ENCODE data around the gene ZCCHC17. TPM values are rescaled to one million over a fixed set of nuclear protein-coding genes. Genes with fewer than 3 reads are reported as not detected.

ZCCHC17 gene
- total RNA-seq, 1 experiment from 2014 or later = 48.8 TPM

- no peak overlapping the region for H3K27ac ChIP-seq (ENCODE audit: low read depth, low read length, poor library complexity, severe bottlenecking)
- TF ChIP-seq EZH2 (IDR thresholded peaks at IDR 0.05; ENCODE audit: borderline replicate concordance, low read depth, low read length, poor library complexity, severe bottlenecking) (no peak), CTCF (conservative IDR thresholded peaks at IDR 0.05; ENCODE audit: low read depth, low read length) (no peak)
- no peak for DNase-seq (ENCODE audit: low spot score)
- H3K4me1 ChIP-seq (ENCODE audit: insufficient read depth, low read length, poor library complexity, severe bottlenecking) = no peaks in the 10 kb centered on the region
- intact Hi-C loops (cut with micrococcal nuclease; ENCODE audit: unreplicated experiment) = no loop called here
- ChIA-PET CTCF (no interaction called here), POLR2A (ENCODE audit: low non-redundant PET) (no interaction called here)
- no peaks in the 10 kb centered on the region for H3K36me3 ChIP-seq (ENCODE audit: insufficient read depth, low read length, poor library complexity, severe bottlenecking)
- H3K4me3 ChIP-seq (ENCODE audit: low read depth, low read length, poor library complexity, severe bottlenecking) = no peak overlapping the region
- BruUV-seq (replicated peaks) = no TSS peak
- H3K27me3 ChIP-seq (replicated peaks; ENCODE audit: insufficient read depth, low read depth, low read length, poor library complexity) = peaks cover 19% of the 10 kb centered on the region
- no peaks in the 10 kb centered on the region for H3K9me3 ChIP-seq (ENCODE audit: low read depth, low read length, poor library complexity, severe bottlenecking)
Measured at GRCh38 chr1:31407029-31407626, 110.3 kb downstream of the ZCCHC17 start.

GRCh38 chr1:31408788-31409318 lies 112.0 kb downstream of the ZCCHC17 start:
- peaks cover 3% of the 10 kb centered on the region for H3K4me1 ChIP-seq (ENCODE audit: insufficient read depth, low read length, poor library complexity, severe bottlenecking)
- intact Hi-C loops (cut with micrococcal nuclease; ENCODE audit: unreplicated experiment) = no loop called here
- BruUV-seq (replicated peaks) = no TSS peak

GRCh38 chr1:31409946-31410858 lies 113.4 kb downstream of the ZCCHC17 start:
- no peak overlapping the region for H3K27ac ChIP-seq (ENCODE audit: low read depth, low read length, poor library complexity, severe bottlenecking)
- POLR2A ChIA-PET (ENCODE audit: low non-redundant PET) = no interaction called here

More at GRCh38 chr1:31408788-31409318, 112.0 kb downstream of the ZCCHC17 start:
- POLR2A ChIA-PET (ENCODE audit: low non-redundant PET) = interaction anchor here (0.6 kb wide), 1 partner anchor 14 kb away, joined by 3 read pairs; no protein-coding TSS in a partner anchor
- H3K9me3 ChIP-seq (ENCODE audit: low read depth, low read length, poor library complexity, severe bottlenecking) = no peaks in the 10 kb centered on the region
- H3K36me3 ChIP-seq (ENCODE audit: insufficient read depth, low read length, poor library complexity, severe bottlenecking) = no peaks in the 10 kb centered on the region
- no peak for DNase-seq (ENCODE audit: low spot score)
- no peak overlapping the region for H3K27ac ChIP-seq (ENCODE audit: low read depth, low read length, poor library complexity, severe bottlenecking)
- TF ChIP-seq EZH2 (IDR thresholded peaks at IDR 0.05; ENCODE audit: borderline replicate concordance, low read depth, low read length, poor library complexity, severe bottlenecking) (no peak), CTCF (conservative IDR thresholded peaks at IDR 0.05; ENCODE audit: low read depth, low read length) (no peak)
- peaks cover 35% of the 10 kb centered on the region for H3K27me3 ChIP-seq (replicated peaks; ENCODE audit: insufficient read depth, low read depth, low read length, poor library complexity)
- H3K4me3 ChIP-seq (ENCODE audit: low read depth, low read length, poor library complexity, severe bottlenecking) = no peak overlapping the region
- CTCF ChIA-PET = no interaction called here

More at GRCh38 chr1:31409946-31410858, 113.4 kb downstream of the ZCCHC17 start:
- TF ChIP-seq CTCF (conservative IDR thresholded peaks at IDR 0.05; ENCODE audit: low read depth, low read length) (no peak), EZH2 (IDR thresholded peaks at IDR 0.05; ENCODE audit: borderline replicate concordance, low read depth, low read length, poor library complexity, severe bottlenecking) (no peak)
- DNase-seq (ENCODE audit: low spot score) = no peak
- Histone ChIP-seq H3K4me1 (ENCODE audit: insufficient read depth, low read length, poor library complexity, severe bottlenecking) (peaks cover 8% of the 10 kb centered on the region), H3K27me3 (replicated peaks; ENCODE audit: insufficient read depth, low read depth, low read length, poor library complexity) (peaks cover 48% of the 10 kb centered on the region), H3K36me3 (ENCODE audit: insufficient read depth, low read length, poor library complexity, severe bottlenecking) (no peaks in the 10 kb centered on the region), H3K9me3 (ENCODE audit: low read depth, low read length, poor library complexity, severe bottlenecking) (no peaks in the 10 kb centered on the region), H3K4me3 (ENCODE audit: low read depth, low read length, poor library complexity, severe bottlenecking) (no peak overlapping the region)
- intact Hi-C loops (cut with micrococcal nuclease; ENCODE audit: unreplicated experiment) = no loop called here
- BruUV-seq (replicated peaks) = no TSS peak
- CTCF ChIA-PET = no interaction called here
